ENCODE results near the gene CARMIL1. TPM values are rescaled to one million over a fixed set of nuclear protein-coding genes. Genes with fewer than 3 reads are reported as not detected.
A peak's percentile ranks its signal among the peaks of the same experiment; 100 is the strongest.

The CARMIL1 gene
- total and polyA plus RNA-seq, 5 donors from 2014 or later: 0.36 to 3.0 (median 0.49) TPM

GRCh38 chr6:25456249-25457040 lies 177.3 kb downstream of the CARMIL1 start:
- Mint-ChIP-seq H3K4me1 (no peaks in the 10 kb centered on the region), H3K27me3 (no peaks in the 10 kb centered on the region), H3K36me3 (no peaks in the 10 kb centered on the region), H3K9me3 (peaks cover 0 to 1% (median 0%) of the 10 kb centered on the region in 7 donors), H3K27ac (no peak overlapping the region), H3K4me3 (no peak overlapping the region)
- Histone ChIP-seq H3K4me1 (ENCODE audit: control insufficient read depth, insufficient read depth, low read length, poor library complexity, severe bottlenecking) (no peaks in the 10 kb centered on the region), H3K4me3 (ENCODE audit: low read depth, low read length) (no peak overlapping the region), H3K9me3 (ENCODE audit: control insufficient read depth in 2 of 2, low read length in 2 of 2) (no peaks in the 10 kb centered on the region), H3K27me3 (ENCODE audit: control insufficient read depth, insufficient read depth, low read length) (no peaks in the 10 kb centered on the region), H3K36me3 (ENCODE audit: control insufficient read depth, insufficient read depth, low read length) (no peaks in the 10 kb centered on the region), H3K27ac (ENCODE audit: insufficient read depth, low read length, poor library complexity, severe bottlenecking) (no peak overlapping the region)
- no peak for ATAC-seq (ENCODE audit: low read depth in 2 of 2)
- no peak for DNase-seq

- peaks cover 0 to 1% (median 0%) of the 10 kb centered on the region in 7 donors for H3K9me3 Mint-ChIP-seq
- no peak for ATAC-seq (ENCODE audit: low read depth in 2 of 2)
Observed at GRCh38 chr6:25457516-25457915, 178.3 kb downstream of the CARMIL1 start.

GRCh38 chr6:25458485-25458884 lies 179.3 kb downstream of the CARMIL1 start:
- no peak overlapping the region for H3K4me3 ChIP-seq (ENCODE audit: low read depth, low read length)
- ATAC-seq (ENCODE audit: low read depth in 2 of 2) (no peak), DNase-seq (no peak)
- Mint-ChIP-seq H3K9me3 (peaks cover 0 to 1% (median 0%) of the 10 kb centered on the region in 7 donors), H3K27me3 (no peaks in the 10 kb centered on the region), H3K27ac (no peak overlapping the region), H3K36me3 (no peaks in the 10 kb centered on the region), H3K4me1 (no peaks in the 10 kb centered on the region), H3K4me3 (no peak overlapping the region)
- no peak overlapping the region for H3K27ac ChIP-seq (ENCODE audit: insufficient read depth, low read length, poor library complexity, severe bottlenecking)
- H3K9me3 ChIP-seq (ENCODE audit: control insufficient read depth in 2 of 2, low read length in 2 of 2): no peaks in the 10 kb centered on the region
- no peaks in the 10 kb centered on the region for H3K27me3 ChIP-seq (ENCODE audit: control insufficient read depth, insufficient read depth, low read length)
- no peaks in the 10 kb centered on the region for H3K36me3 ChIP-seq (ENCODE audit: control insufficient read depth, insufficient read depth, low read length)
- no peaks in the 10 kb centered on the region for H3K4me1 ChIP-seq (ENCODE audit: control insufficient read depth, insufficient read depth, low read length, poor library complexity, severe bottlenecking)

More at GRCh38 chr6:25457516-25457915, 178.3 kb downstream of the CARMIL1 start:
- no peaks in the 10 kb centered on the region for H3K9me3 ChIP-seq (ENCODE audit: control insufficient read depth in 2 of 2, low read length in 2 of 2)
- peak overlapping the region in 1 of 3 donors; percentile 65 for H3K27ac Mint-ChIP-seq
- H3K27me3 ChIP-seq (ENCODE audit: control insufficient read depth, insufficient read depth, low read length): no peaks in the 10 kb centered on the region
- H3K36me3 Mint-ChIP-seq: no peaks in the 10 kb centered on the region
- H3K4me1 Mint-ChIP-seq: no peaks in the 10 kb centered on the region
- DNase-seq: no peak
- H3K36me3 ChIP-seq (ENCODE audit: control insufficient read depth, insufficient read depth, low read length): no peaks in the 10 kb centered on the region
- no peaks in the 10 kb centered on the region for H3K27me3 Mint-ChIP-seq
- no peak overlapping the region for H3K4me3 ChIP-seq (ENCODE audit: low read depth, low read length)
- H3K4me3 Mint-ChIP-seq: no peak overlapping the region
- H3K27ac ChIP-seq (ENCODE audit: insufficient read depth, low read length, poor library complexity, severe bottlenecking): no peak overlapping the region
- H3K4me1 ChIP-seq (ENCODE audit: control insufficient read depth, insufficient read depth, low read length, poor library complexity, severe bottlenecking): no peaks in the 10 kb centered on the region

- no peaks in the 10 kb centered on the region for H3K36me3 ChIP-seq (ENCODE audit: control insufficient read depth, insufficient read depth, low read length)
- Mint-ChIP-seq H3K27me3 (no peaks in the 10 kb centered on the region), H3K27ac (peak overlapping the region in 1 of 3 donors; percentile 50), H3K4me3 (no peak overlapping the region), H3K36me3 (no peaks in the 10 kb centered on the region), H3K4me1 (peaks cover 0 to 5% (median under 1%) of the 10 kb centered on the region in 4 donors), H3K9me3 (peaks cover 0 to 2% (median 0%) of the 10 kb centered on the region in 7 donors)
- ATAC-seq (ENCODE audit: low read depth in 2 of 2): no peak
- H3K9me3 ChIP-seq (ENCODE audit: control insufficient read depth in 2 of 2, low read length in 2 of 2): no peaks in the 10 kb centered on the region
- no peaks in the 10 kb centered on the region for H3K27me3 ChIP-seq (ENCODE audit: control insufficient read depth, insufficient read depth, low read length)
- no peak for DNase-seq
- H3K27ac ChIP-seq (ENCODE audit: insufficient read depth, low read length, poor library complexity, severe bottlenecking): no peak overlapping the region
- H3K4me3 ChIP-seq (ENCODE audit: low read depth, low read length): no peak overlapping the region
- no peaks in the 10 kb centered on the region for H3K4me1 ChIP-seq (ENCODE audit: control insufficient read depth, insufficient read depth, low read length, poor library complexity, severe bottlenecking)
Observed at GRCh38 chr6:25462235-25462897, 183.2 kb downstream of the CARMIL1 start.

GRCh38 chr6:25463441-25463840 lies 184.3 kb downstream of the CARMIL1 start:
- H3K4me3 Mint-ChIP-seq: no peak overlapping the region
- no peak overlapping the region for H3K4me3 ChIP-seq (ENCODE audit: low read depth, low read length)
- peaks cover 0 to 2% (median 0%) of the 10 kb centered on the region in 7 donors for H3K9me3 Mint-ChIP-seq
- no peaks in the 10 kb centered on the region for H3K36me3 Mint-ChIP-seq
- no peak for DNase-seq
- H3K27me3 ChIP-seq (ENCODE audit: control insufficient read depth, insufficient read depth, low read length): no peaks in the 10 kb centered on the region
- H3K36me3 ChIP-seq (ENCODE audit: control insufficient read depth, insufficient read depth, low read length): no peaks in the 10 kb centered on the region
- no peaks in the 10 kb centered on the region for H3K9me3 ChIP-seq (ENCODE audit: control insufficient read depth in 2 of 2, low read length in 2 of 2)
- peaks cover 0 to 5% (median under 1%) of the 10 kb centered on the region in 4 donors for H3K4me1 Mint-ChIP-seq
- no peaks in the 10 kb centered on the region for H3K27me3 Mint-ChIP-seq
- H3K27ac ChIP-seq (ENCODE audit: insufficient read depth, low read length, poor library complexity, severe bottlenecking): no peak overlapping the region
- no peaks in the 10 kb centered on the region for H3K4me1 ChIP-seq (ENCODE audit: control insufficient read depth, insufficient read depth, low read length, poor library complexity, severe bottlenecking)
- ATAC-seq (ENCODE audit: low read depth in 2 of 2): no peak
- H3K27ac Mint-ChIP-seq: no peak overlapping the region

GRCh38 chr6:25464225-25464624 lies 185.1 kb downstream of the CARMIL1 start:
- no peak overlapping the region for H3K27ac Mint-ChIP-seq
- H3K27ac ChIP-seq (ENCODE audit: insufficient read depth, low read length, poor library complexity, severe bottlenecking): no peak overlapping the region
- peaks cover 0 to 5% (median under 1%) of the 10 kb centered on the region in 4 donors for H3K4me1 Mint-ChIP-seq
- peaks cover 0 to 2% (median 0%) of the 10 kb centered on the region in 7 donors for H3K9me3 Mint-ChIP-seq
- DNase-seq (no peak), ATAC-seq (ENCODE audit: low read depth in 2 of 2) (no peak)
- H3K36me3 ChIP-seq (ENCODE audit: control insufficient read depth, insufficient read depth, low read length): no peaks in the 10 kb centered on the region
- no peaks in the 10 kb centered on the region for H3K4me1 ChIP-seq (ENCODE audit: control insufficient read depth, insufficient read depth, low read length, poor library complexity, severe bottlenecking)
- no peaks in the 10 kb centered on the region for H3K9me3 ChIP-seq (ENCODE audit: control insufficient read depth in 2 of 2, low read length in 2 of 2)
- no peak overlapping the region for H3K4me3 ChIP-seq (ENCODE audit: low read depth, low read length)
- no peaks in the 10 kb centered on the region for H3K27me3 ChIP-seq (ENCODE audit: control insufficient read depth, insufficient read depth, low read length)
- H3K27me3 Mint-ChIP-seq: no peaks in the 10 kb centered on the region
- no peak overlapping the region for H3K4me3 Mint-ChIP-seq
- H3K36me3 Mint-ChIP-seq: no peaks in the 10 kb centered on the region

GRCh38 chr6:25465941-25466340 lies 186.8 kb downstream of the CARMIL1 start:
- Mint-ChIP-seq H3K9me3 (peaks cover 0 to 2% (median 0%) of the 10 kb centered on the region in 7 donors), H3K27ac (no peak overlapping the region), H3K4me3 (no peak overlapping the region), H3K27me3 (no peaks in the 10 kb centered on the region), H3K4me1 (peaks cover 0 to 5% (median under 1%) of the 10 kb centered on the region in 4 donors), H3K36me3 (no peaks in the 10 kb centered on the region)
- H3K4me1 ChIP-seq (ENCODE audit: control insufficient read depth, insufficient read depth, low read length, poor library complexity, severe bottlenecking): no peaks in the 10 kb centered on the region
- no peak for DNase-seq
- no peak for ATAC-seq (ENCODE audit: low read depth in 2 of 2)
- H3K9me3 ChIP-seq (ENCODE audit: control insufficient read depth in 2 of 2, low read length in 2 of 2): no peaks in the 10 kb centered on the region
- no peaks in the 10 kb centered on the region for H3K36me3 ChIP-seq (ENCODE audit: control insufficient read depth, insufficient read depth, low read length)
- no peak overlapping the region for H3K4me3 ChIP-seq (ENCODE audit: low read depth, low read length)
- H3K27me3 ChIP-seq (ENCODE audit: control insufficient read depth, insufficient read depth, low read length): no peaks in the 10 kb centered on the region
- no peak overlapping the region for H3K27ac ChIP-seq (ENCODE audit: insufficient read depth, low read length, poor library complexity, severe bottlenecking)
